Lower lobe of right lung (tissue), 2 donors: ENCODE measurements around the gene DUOX1. TPM values are rescaled to one million over a fixed set of nuclear protein-coding genes. Genes with fewer than 3 reads are reported as not detected.
A peak's percentile ranks its signal among the peaks of the same experiment; 100 is the strongest.

Experiments used
- ATAC-seq, 2 donors: fragments of 200-7000 bp; cut with Tn5 transposase; one replicate each; pipeline ENCODE4 v1.9.1; 2020 to 2022; ENCODE audit warnings: mild to moderate bottlenecking in 2 of 2, moderate library complexity in 2 of 2
- DNase-seq: peaks from one replicate; pipeline ENCODE4 v3.0.0-alpha.2; 2020
- H3K27ac ChIP-seq: fragments of 200-600 bp; one replicate; pipeline ENCODE4 v1.8.0; 2022
- H3K27me3 ChIP-seq: fragments of 200-600 bp; one replicate; pipeline ENCODE4 v1.8.0; 2022; ENCODE audit warnings: low read depth
- H3K36me3 ChIP-seq: fragments of 200-600 bp; one replicate; pipeline ENCODE4 v1.8.0; 2022; ENCODE audit warnings: mild to moderate bottlenecking
- H3K4me1 ChIP-seq: fragments of 200-600 bp; one replicate; pipeline ENCODE4 v1.8.0; 2022
- H3K4me3 ChIP-seq: fragments of 200-600 bp; one replicate; pipeline ENCODE4 v1.8.0; 2022; ENCODE audit warnings: mild to moderate bottlenecking
- H3K9me3 ChIP-seq: fragments of 200-600 bp; one replicate; pipeline ENCODE4 v1.8.0; 2022
- intact Hi-C: fragments of 100-400 bp; cut with DNase I; formaldehyde crosslinking; loops from one replicate; pipeline ENCODE4 v1.11.0; 2022
- total RNA-seq: library from RNA; stranded (reverse); fragmentation: NEBNext Ultra II Directional; extraction: Animal tissue kit (Norgen Biotek cat#: 25700); gene quantifications from one replicate; pipeline ENCODE4 v1.2.1, GENCODE V29; 2021
- TF ChIP-seq, protein P1 (sequence below): fragments of 200-600 bp; IDR thresholded peaks from one replicate; pipeline ENCODE4 v1.8.0; 2022; ENCODE audit warnings: antibody characterized with exemption, mild to moderate bottlenecking
- donor health status: DM: no; HTN: yes; CAD: no; lungs with severe emphysema.

DUOX1 gene
- total RNA-seq, 1 donor from 2014 or later: 317 TPM

- DNase-seq: no peak
- Histone ChIP-seq H3K36me3 (no peaks in the 10 kb centered on the region), H3K9me3 (no peaks in the 10 kb centered on the region), H3K27ac (no peak overlapping the region), H3K27me3 (no peaks in the 10 kb centered on the region), H3K4me3 (no peak overlapping the region), H3K4me1 (peaks cover 25% of the 10 kb centered on the region)
- no peak for ATAC-seq
- intact Hi-C loops: no loop called here
- TF ChIP-seq, protein P1, sequence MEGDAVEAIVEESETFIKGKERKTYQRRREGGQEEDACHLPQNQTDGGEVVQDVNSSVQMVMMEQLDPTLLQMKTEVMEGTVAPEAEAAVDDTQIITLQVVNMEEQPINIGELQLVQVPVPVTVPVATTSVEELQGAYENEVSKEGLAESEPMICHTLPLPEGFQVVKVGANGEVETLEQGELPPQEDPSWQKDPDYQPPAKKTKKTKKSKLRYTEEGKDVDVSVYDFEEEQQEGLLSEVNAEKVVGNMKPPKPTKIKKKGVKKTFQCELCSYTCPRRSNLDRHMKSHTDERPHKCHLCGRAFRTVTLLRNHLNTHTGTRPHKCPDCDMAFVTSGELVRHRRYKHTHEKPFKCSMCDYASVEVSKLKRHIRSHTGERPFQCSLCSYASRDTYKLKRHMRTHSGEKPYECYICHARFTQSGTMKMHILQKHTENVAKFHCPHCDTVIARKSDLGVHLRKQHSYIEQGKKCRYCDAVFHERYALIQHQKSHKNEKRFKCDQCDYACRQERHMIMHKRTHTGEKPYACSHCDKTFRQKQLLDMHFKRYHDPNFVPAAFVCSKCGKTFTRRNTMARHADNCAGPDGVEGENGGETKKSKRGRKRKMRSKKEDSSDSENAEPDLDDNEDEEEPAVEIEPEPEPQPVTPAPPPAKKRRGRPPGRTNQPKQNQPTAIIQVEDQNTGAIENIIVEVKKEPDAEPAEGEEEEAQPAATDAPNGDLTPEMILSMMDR: no peak
Observed at GRCh38 chr15:45182996-45183395, 53.2 kb downstream of the DUOX1 start.

- Histone ChIP-seq H3K27ac (no peak overlapping the region), H3K27me3 (no peaks in the 10 kb centered on the region), H3K9me3 (no peaks in the 10 kb centered on the region), H3K4me3 (no peak overlapping the region), H3K36me3 (no peaks in the 10 kb centered on the region), H3K4me1 (peaks cover 30% of the 10 kb centered on the region)
- ATAC-seq: no peak
- TF ChIP-seq, protein P1: no peak
- intact Hi-C loops: no loop called here
- DNase-seq: no peak
Observed at GRCh38 chr15:45183511-45183910, 53.7 kb downstream of the DUOX1 start.

- intact Hi-C loops: no loop called here
- TF ChIP-seq, protein P1: no peak
- Histone ChIP-seq H3K9me3 (no peaks in the 10 kb centered on the region), H3K36me3 (no peaks in the 10 kb centered on the region), H3K4me3 (no peak overlapping the region), H3K27me3 (no peaks in the 10 kb centered on the region), H3K27ac (no peak overlapping the region), H3K4me1 (peaks cover 29% of the 10 kb centered on the region)
- no peak for DNase-seq
- no peak for ATAC-seq
Observed at GRCh38 chr15:45184562-45185041, 54.8 kb downstream of the DUOX1 start.

DNA sequence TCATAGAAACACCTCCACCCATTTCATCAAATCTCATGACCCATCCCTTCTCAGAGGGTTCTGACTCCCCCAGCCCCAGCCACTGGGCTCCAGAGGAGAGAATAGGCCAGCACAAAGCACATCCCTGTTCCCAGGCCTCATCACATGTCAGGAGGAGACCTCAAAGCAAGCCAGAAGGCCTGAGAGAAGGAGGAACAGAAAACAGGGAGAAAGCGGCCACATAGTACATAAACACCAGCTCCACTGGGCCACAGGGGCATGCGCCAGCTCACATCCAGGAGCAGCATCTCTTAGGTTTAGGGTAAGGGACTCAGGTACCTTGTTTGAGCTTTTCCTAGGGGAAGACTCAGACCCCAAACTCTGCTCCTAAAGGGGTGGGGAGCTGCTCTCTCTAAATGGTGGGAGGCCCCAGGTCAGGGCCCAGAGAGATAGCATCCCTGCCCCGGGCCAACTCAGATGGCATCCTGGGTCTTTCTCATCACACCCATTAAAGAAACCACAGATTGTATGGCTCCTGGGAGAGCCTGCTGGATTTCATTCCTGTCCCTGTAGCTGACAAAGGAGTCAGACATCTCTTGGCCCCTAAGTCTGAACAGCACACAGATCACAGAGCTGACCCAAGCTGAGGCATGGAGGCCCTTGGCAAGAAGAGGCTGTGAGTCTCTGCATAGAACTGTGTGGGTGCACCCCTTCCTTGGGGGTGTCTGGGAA is 55.4 kb downstream of the DUOX1 start:
- Histone ChIP-seq H3K4me3 (no peak overlapping the region), H3K36me3 (no peaks in the 10 kb centered on the region), H3K4me1 (peaks cover 24% of the 10 kb centered on the region), H3K9me3 (no peaks in the 10 kb centered on the region), H3K27me3 (no peaks in the 10 kb centered on the region), H3K27ac (no peak overlapping the region)
- DNase-seq: no peak
- TF ChIP-seq, protein P1: no peak
- intact Hi-C loops: no loop called here
- ATAC-seq: no peak

DNA sequence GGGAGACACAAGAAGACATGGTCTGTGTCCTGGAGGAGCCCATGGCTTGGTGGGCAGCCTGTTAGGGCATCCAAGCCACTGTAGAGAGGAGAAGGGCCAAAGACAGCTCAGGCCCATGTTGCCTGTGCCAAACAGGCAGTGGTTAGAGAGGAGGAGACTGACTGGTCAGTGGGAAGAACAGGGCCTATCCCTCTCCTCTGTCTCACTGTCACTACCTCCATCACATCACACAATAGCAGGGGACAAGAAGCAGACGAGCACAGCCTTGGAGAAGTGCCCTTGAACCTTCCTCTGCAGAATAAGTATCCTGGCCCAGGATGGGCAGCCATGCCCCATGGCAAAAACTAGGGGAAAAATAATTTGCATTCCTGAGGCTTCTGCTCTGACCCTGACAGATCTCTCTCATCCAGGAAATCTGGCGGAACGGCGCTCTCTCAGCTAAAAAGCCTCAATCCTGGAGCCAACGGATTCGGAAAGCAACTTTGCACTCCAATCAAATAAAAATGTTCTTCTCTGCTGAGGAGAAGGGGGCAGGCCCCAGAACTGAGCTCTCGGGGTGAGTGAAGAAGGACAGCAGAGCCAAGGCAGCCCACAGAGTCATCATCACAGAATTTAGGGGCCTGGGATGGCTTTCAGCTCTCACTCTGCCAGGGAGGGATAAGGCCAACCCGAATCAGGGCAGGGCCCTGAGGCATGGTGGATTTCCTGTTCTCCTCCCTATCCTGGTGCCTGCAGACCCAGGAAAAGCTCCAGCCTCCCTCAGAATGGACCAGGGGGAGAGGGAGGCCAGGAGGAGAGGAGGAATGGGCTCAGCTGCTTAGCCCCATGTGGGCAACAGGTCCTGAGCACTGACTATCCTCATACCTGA is 56.3 kb downstream of the DUOX1 start:
- Histone ChIP-seq H3K36me3 (no peaks in the 10 kb centered on the region), H3K4me1 (peaks cover 19% of the 10 kb centered on the region), H3K27ac (peak overlapping the region; percentile 73), H3K4me3 (peak overlapping the region; percentile 70), H3K27me3 (no peaks in the 10 kb centered on the region), H3K9me3 (no peaks in the 10 kb centered on the region)
- intact Hi-C loops: no loop called here
- TF ChIP-seq, protein P1: no peak
- DNase-seq: no peak
- ATAC-seq: peak; percentile 2
